ENCODE measurements around the gene ACMSD. TPM values are rescaled to one million over a fixed set of nuclear protein-coding genes. Genes with fewer than 3 reads are reported as not detected.

ACMSD gene
- total and polyA plus RNA-seq, 2 of the 4 experiments (the other 2 are of a cell fraction), result not detected

DNA sequence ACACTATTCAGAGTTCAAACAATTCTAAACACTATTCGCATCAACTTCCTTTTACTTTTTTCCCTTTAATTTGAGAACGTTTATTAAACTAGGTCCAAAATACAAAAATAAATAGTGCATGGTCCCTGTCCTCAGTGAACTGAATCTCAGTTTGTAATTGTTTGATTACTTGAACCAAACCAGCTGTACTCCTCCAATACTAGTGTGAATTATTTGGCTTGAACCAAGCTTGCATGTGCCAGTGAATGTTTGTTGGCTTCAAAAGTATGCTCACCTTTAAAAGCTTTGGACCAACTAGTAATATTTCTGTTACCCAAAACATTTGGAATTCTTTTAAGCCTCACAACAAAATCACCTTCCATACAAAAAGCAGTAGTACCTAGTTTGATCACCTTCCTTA, 95.7 kb downstream of the ACMSD start:
- POLR2A ChIA-PET (ENCODE audit: unreplicated experiment), result interaction anchor here (0.6 kb wide), 1 partner anchor 12 kb away, joined by 3 read pairs; no protein-coding TSS in a partner anchor
- no peak overlapping the region for H3K4me2 ChIP-seq (ENCODE audit: low read depth, low read length)
- BruUV-seq (replicated peaks), result no TSS peak

More for the DNA sequence above, 95.7 kb downstream of the ACMSD start:
- Histone ChIP-seq H3K9ac (ENCODE audit: low read depth, low read length) (no peak overlapping the region), H2BK15ac (ENCODE audit: low read depth, low read length) (no peak overlapping the region), H4K8ac (ENCODE audit: low read depth in 2 of 2, low read length in 2 of 2) (no peak overlapping the region), H2AK5ac (ENCODE audit: low read depth, low read length) (no peak overlapping the region), H3K9me1 (ENCODE audit: insufficient read depth, low read length) (no peaks in the 10 kb centered on the region; the same call in 1 of the 2 replicates), H4K91ac (ENCODE audit: insufficient read depth, low read depth, low read length) (no peak overlapping the region), H3K4me3 (ENCODE audit: insufficient read depth, low read depth, low read length) (no peak overlapping the region), H4K20me1 (ENCODE audit: insufficient read depth, low read length) (peaks cover 61% of the 10 kb centered on the region), H3K27ac (ENCODE audit: insufficient read depth, low read length) (no peak overlapping the region), H3K18ac (ENCODE audit: low read depth, low read length) (no peak overlapping the region), H3K4me1 (ENCODE audit: control insufficient read depth, insufficient read depth, low read length) (peaks cover 2% of the 10 kb centered on the region; the same call in 1 of the 2 replicates), H2BK5ac (ENCODE audit: low read depth, low read length, poor library complexity, severe bottlenecking) (no peak overlapping the region), H3K9me3 (ENCODE audit: control insufficient read depth, insufficient read depth, low read length) (no peaks in the 10 kb centered on the region), H4K5ac (ENCODE audit: low read depth, low read length) (no peak overlapping the region), H3K36me3 (ENCODE audit: control insufficient read depth, insufficient read depth, low read length) (0 out of 2 replicates have a peak, but pooled peaks cover 1% of the 10 kb centered on the region), H2AFZ (replicated peaks; ENCODE audit: low read length, poor library complexity) (no peak overlapping the region), H3K56ac (ENCODE audit: extremely low read depth, insufficient read depth, low read length) (no peak overlapping the region), H3K27me3 (ENCODE audit: control insufficient read depth, insufficient read depth, low read length) (no peaks in the 10 kb centered on the region), H2BK120ac (ENCODE audit: low read depth, low read length) (no peak overlapping the region), H3K23ac (ENCODE audit: low read depth, low read length) (no peak overlapping the region; the same call in 1 of the 2 replicates), H2AK9ac (replicated peaks; ENCODE audit: low read depth, low read length, poor library complexity) (no peak overlapping the region), H3K79me1 (ENCODE audit: low read depth in 1 of 2, low read length in 2 of 2) (peaks cover 4 to 23% of the 10 kb centered on the region in 2 experiments), H2BK20ac (ENCODE audit: low read depth, low read length) (no peak overlapping the region), H3K4ac (ENCODE audit: low read depth, low read length) (no peak overlapping the region), H3K14ac (replicated peaks; ENCODE audit: low read depth, low read length) (no peak overlapping the region)
- in situ Hi-C loops (cut with MboI; ENCODE audit: low sequenced_read_pairs), result no loop called here
- CTCF ChIA-PET, result interaction anchor here (0.7 kb wide), 1 partner anchor 79 kb away, joined by 3 read pairs; no protein-coding TSS in a partner anchor
- ATAC-seq (ENCODE audit: low read depth), result no peak
- TF ChIP-seq CHD1 (IDR thresholded peaks at IDR 0.05; ENCODE audit: low read depth, low read length), result no peak
- TF ChIP-seq CEBPB (IDR thresholded peaks at IDR 0.05; ENCODE audit: low read depth, low read length), result no peak
- TF ChIP-seq MXI1 (IDR thresholded peaks at IDR 0.05; ENCODE audit: borderline replicate concordance, low read depth, low read length), result no peak
- TF ChIP-seq MAZ (IDR thresholded peaks at IDR 0.05; ENCODE audit: borderline replicate concordance, low read depth, low read length), result no peak
- no peak for TF ChIP-seq RFX5 (IDR thresholded peaks at IDR 0.05; ENCODE audit: low read depth, low read length)
- TF ChIP-seq RCOR1 (IDR thresholded peaks at IDR 0.05; ENCODE audit: insufficient replicate concordance, low read length), result no peak
- TF ChIP-seq MAFK (IDR thresholded peaks at IDR 0.05; ENCODE audit: low read depth, low read length), result no peak
- TF ChIP-seq NFE2L2 (IDR thresholded peaks at IDR 0.05; ENCODE audit: low read depth, low read length), result no peak
- TF ChIP-seq, protein P1, sequence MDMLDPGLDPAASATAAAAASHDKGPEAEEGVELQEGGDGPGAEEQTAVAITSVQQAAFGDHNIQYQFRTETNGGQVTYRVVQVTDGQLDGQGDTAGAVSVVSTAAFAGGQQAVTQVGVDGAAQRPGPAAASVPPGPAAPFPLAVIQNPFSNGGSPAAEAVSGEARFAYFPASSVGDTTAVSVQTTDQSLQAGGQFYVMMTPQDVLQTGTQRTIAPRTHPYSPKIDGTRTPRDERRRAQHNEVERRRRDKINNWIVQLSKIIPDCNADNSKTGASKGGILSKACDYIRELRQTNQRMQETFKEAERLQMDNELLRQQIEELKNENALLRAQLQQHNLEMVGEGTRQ (IDR thresholded peaks at IDR 0.05; ENCODE audit: low read depth, low read length), result no peak
- no peak for TF ChIP-seq SMC3 (IDR thresholded peaks at IDR 0.05; ENCODE audit: low read depth, low read length)
- dilution Hi-C loops (cut with HindIII; ENCODE audit: low sequenced_read_pairs, unreplicated experiment), result no loop called here
- no peak for DNase-seq
- intact Hi-C loops (cut with micrococcal nuclease), result no loop called here
- 40 to 100% methylated on average over 1 to 2 of the region's 2 CpGs for WGBS, 2 experiments (ENCODE audit: extremely low coverage in 2 of 2, insufficient read length in 1 of 2)
